Spinal cord (tissue), 10 donors: ENCODE data around the gene SPIN1. TPM values are rescaled to one million over a fixed set of nuclear protein-coding genes. Genes with fewer than 3 reads are reported as not detected.
"Not testable (repeated sequence)": the region's sequence is repeated elsewhere in the genome, so short reads cannot be mapped to it uniquely, and the experiment has no call there.

Experiments
- DNase-seq, 6 donors: peaks; one replicate each; pipeline versions ENCODE4 v3.0.0 to v3.0.0-alpha.2; 2013 to 2015; ENCODE audit warnings: low spot score in 6 of 6, low read depth in 4 of 6
- H3K27ac ChIP-seq: one replicate; pipeline ENCODE4 v1.5.1; 2013; ENCODE audit warnings: low read depth, low read length, control low read depth
- H3K27me3 ChIP-seq: one replicate; pipeline ENCODE4 v1.6.1; 2013; ENCODE audit warnings: low read length; ENCODE audit not compliant: control insufficient read depth, insufficient read depth
- H3K36me3 ChIP-seq: one replicate; pipeline ENCODE4 v1.6.1; 2013; ENCODE audit warnings: low read length; ENCODE audit not compliant: control insufficient read depth, insufficient read depth
- H3K4me1 ChIP-seq: one replicate; pipeline ENCODE4 v1.6.1; 2013; ENCODE audit warnings: low read length; ENCODE audit not compliant: control insufficient read depth, insufficient read depth
- H3K4me3 ChIP-seq: one replicate; pipeline ENCODE4 v1.5.1; 2013; ENCODE audit warnings: low read depth, low read length, control low read depth
- H3K9me3 ChIP-seq: one replicate; pipeline ENCODE4 v1.6.1; 2013; ENCODE audit warnings: low read length; ENCODE audit not compliant: control insufficient read depth, insufficient read depth
- WGBS: methylation state at CpG from one replicate; pipeline ENCODE4 v1.1.5; 2013; ENCODE audit warnings: missing lambda C conversion rate; ENCODE audit not compliant: insufficient coverage; 5-methylcytosine and 5-hydroxymethylcytosine counted together
- long read RNA-seq, 4 donors: transcript quantifications; one replicate each; lab custom pipeline, GENCODE V29; 2026
- polyA plus RNA-seq, 2 donors: library from polyadenylated mRNA; unstranded; fragments of 120-200 nt; gene quantifications; one replicate each; pipeline ENCODE4 v1.2.1, GENCODE V29; 2013; ENCODE audit not compliant: insufficient read length in 2 of 2
- total RNA-seq, 2 donors: library from RNA; depleted of rRNA in 1 of 2; stranded (reverse); fragments of 120-200 nt in 1 of 2; fragments of >200 nt in 1 of 2; gene quantifications; one replicate each; pipeline versions ENCODE4 v1.2.3 to v1.2.4, GENCODE V29; 2013 to 2014
- donor health status: healthy.

Gene SPIN1
- 100 to 1,000 TPM; 114 to 204 TPM for total RNA-seq
- polyA plus RNA-seq: 100 to 1,000 TPM; 149 to 175 TPM
- long read RNA-seq, donor 1, full-length matches to known transcripts: 48 of 53 reads
- long read RNA-seq, donor 1, partial matches to known transcripts: 5 of 53 reads
- long read RNA-seq, donor 1, other reads (novel, unspliced or antisense): 0 of 53 reads
- long read RNA-seq, donor 2, full-length matches to known transcripts: 15 of 24 reads
- long read RNA-seq, donor 2, partial matches to known transcripts: 9 of 24 reads
- long read RNA-seq, donor 2, other reads (novel, unspliced or antisense): 0 of 24 reads
- long read RNA-seq, donor 3, full-length matches to known transcripts: 26 of 32 reads
- long read RNA-seq, donor 3, partial matches to known transcripts: 6 of 32 reads
- long read RNA-seq, donor 3, other reads (novel, unspliced or antisense): 0 of 32 reads
- long read RNA-seq, donor 4, full-length matches to known transcripts: 21 of 63 reads
- long read RNA-seq, donor 4, partial matches to known transcripts: 42 of 63 reads
- long read RNA-seq, donor 4, other reads (novel, unspliced or antisense): 0 of 63 reads

- DNase-seq: peak; percentile 26 to 95 (median 74)
- H3K27me3 ChIP-seq: no peaks in the 10 kb centered on the region
- H3K27ac ChIP-seq: peak within 1 kb of the TSS; percentile 89
- H3K36me3 ChIP-seq: no peaks in the 10 kb centered on the region
- H3K4me3 ChIP-seq: peak within 1 kb of the TSS; percentile 85
- no peaks in the 10 kb centered on the region for H3K9me3 ChIP-seq
- peaks cover 9% of the 10 kb centered on the region for H3K4me1 ChIP-seq
- under 1% methylated on average over 97 of the region's 106 CpGs for WGBS
These were observed at the start of gene SPIN1 for GRCh38 chr9:88388203-88388885. TSS of gene SPIN1 (plus strand) at chr9:88388444. CDS start at chr9:88426540, 38,096 bp downstream.

GRCh38 chr9:88339317-88339716 lies 48.9 kb upstream of the SPIN1 start:
- Histone ChIP-seq H3K36me3 (no peaks in the 10 kb centered on the region), H3K27me3 (no peaks in the 10 kb centered on the region), H3K4me1 (no peaks in the 10 kb centered on the region), H3K9me3 (no peaks in the 10 kb centered on the region), H3K4me3 (no peak overlapping the region), H3K27ac (no peak overlapping the region)
- 0% methylated on average over 1 of the region's 4 CpGs for WGBS
- DNase-seq: peak in 1 of 6 donors; percentile 86

DNA sequence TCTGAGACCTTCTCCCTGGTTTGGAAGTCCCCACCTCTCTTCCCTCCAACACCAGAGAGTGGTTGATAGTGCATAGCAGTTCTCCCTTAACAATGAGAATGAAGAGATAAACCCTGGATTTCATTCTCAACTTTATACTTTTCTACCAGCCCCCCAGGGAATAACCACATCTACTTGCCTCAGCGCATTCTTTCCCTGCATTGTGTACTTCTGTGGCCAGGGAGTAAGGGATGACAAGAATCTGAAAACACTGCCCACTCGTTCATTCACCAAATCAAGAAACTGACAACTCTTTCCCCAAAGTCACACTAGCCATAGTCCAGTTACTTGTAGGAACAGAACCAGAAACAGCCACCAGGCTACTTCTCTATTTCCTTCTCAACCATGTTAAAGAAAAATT lies 46.0 kb upstream of the SPIN1 start:
- Histone ChIP-seq H3K36me3 (no peaks in the 10 kb centered on the region), H3K27ac (no peak overlapping the region), H3K4me1 (no peaks in the 10 kb centered on the region), H3K27me3 (no peaks in the 10 kb centered on the region), H3K9me3 (no peaks in the 10 kb centered on the region), H3K4me3 (no peak overlapping the region)
- DNase-seq: no peak
- no CpG with 5 or more reads among the region's 2 CpGs for WGBS

DNA sequence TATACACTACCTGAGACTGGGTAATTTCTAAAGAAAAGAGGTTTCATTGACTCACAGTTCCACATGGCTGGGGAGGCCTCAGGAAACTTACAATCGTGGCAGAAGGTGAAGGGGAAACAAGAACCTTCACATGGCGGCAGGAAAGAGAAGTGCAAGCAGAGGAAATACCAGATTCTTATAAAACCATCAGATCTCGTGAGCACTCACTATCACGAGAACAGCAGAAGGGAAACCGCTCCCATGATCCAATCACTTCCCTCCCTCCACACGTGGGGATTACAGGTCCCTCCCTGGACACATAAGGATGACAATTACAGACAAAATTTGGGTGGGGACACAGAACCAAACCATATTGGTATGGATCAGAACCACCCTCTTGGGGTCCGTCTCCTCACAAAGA lies 44.2 kb upstream of the SPIN1 start:
- Histone ChIP-seq H3K4me1 (no peaks in the 10 kb centered on the region), H3K36me3 (no peaks in the 10 kb centered on the region), H3K4me3 (no peak overlapping the region), H3K27ac (no peak overlapping the region), H3K27me3 (no peaks in the 10 kb centered on the region), H3K9me3 (no peaks in the 10 kb centered on the region)
- 100% methylated on average over 2 of the region's 7 CpGs for WGBS
- DNase-seq: no peak

DNA sequence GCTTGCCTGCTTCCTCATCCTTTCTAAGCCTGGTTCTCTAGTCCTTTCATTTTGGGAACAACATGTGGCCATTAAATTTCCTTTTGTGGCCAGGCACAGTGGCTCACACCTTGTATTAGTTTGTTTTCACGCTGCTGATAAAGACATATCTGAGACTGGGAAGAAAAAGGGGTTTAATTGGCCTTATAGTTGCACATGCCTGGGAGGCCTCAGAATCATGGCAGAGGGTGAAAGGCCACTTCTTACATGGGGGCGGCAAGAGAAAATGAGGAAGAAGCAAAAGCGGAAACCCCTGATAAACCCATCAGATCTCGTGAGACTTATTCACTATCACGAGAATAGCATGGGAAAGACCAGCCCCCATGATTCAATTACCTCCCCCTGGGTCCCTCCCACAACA lies 37.9 kb upstream of the SPIN1 start:
- not testable (repeated sequence) for H3K27me3 ChIP-seq, DNase-seq, H3K27ac ChIP-seq, H3K36me3 ChIP-seq, H3K9me3 ChIP-seq, H3K4me1 ChIP-seq, H3K4me3 ChIP-seq
- no CpG with 5 or more reads among the region's 5 CpGs for WGBS

- H3K9me3 ChIP-seq: no peaks in the 10 kb centered on the region
- no peak overlapping the region for H3K4me3 ChIP-seq
- no CpG with 5 or more reads among the region's 2 CpGs for WGBS
- DNase-seq: no peak
- H3K27me3 ChIP-seq: no peaks in the 10 kb centered on the region
- no peaks in the 10 kb centered on the region for H3K36me3 ChIP-seq
- H3K27ac ChIP-seq: no peak overlapping the region
- H3K4me1 ChIP-seq: no peaks in the 10 kb centered on the region
These were observed 33.1 kb upstream of the SPIN1 start for GRCh38 chr9:88355166-88355565.

GRCh38 chr9:88357250-88357649 lies 31.0 kb upstream of the SPIN1 start:
- H3K4me1 ChIP-seq, H3K27ac ChIP-seq, H3K36me3 ChIP-seq, H3K9me3 ChIP-seq, DNase-seq, H3K27me3 ChIP-seq, H3K4me3 ChIP-seq: not testable (repeated sequence)

DNA sequence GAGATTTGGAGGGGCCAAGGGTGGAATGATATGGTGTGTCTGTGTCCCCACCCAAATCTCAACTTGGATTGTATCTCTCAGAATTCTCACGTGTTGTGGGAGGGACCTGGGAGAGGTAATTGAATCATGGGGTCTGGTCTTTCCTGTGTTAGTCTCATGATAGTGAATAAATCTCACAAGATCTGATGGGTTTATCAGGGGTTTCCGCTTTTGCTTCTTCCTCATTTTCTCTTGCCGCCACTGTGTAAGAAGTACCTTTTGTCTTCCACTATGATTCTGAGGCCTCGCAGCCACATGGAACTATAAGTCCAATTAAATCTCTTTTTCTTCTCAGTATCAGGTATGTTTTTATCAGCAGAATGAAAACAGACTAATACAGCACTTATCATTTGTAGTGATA lies 29.5 kb upstream of the SPIN1 start:
- Histone ChIP-seq H3K27me3 (no peaks in the 10 kb centered on the region), H3K4me3 (no peak overlapping the region), H3K36me3 (no peaks in the 10 kb centered on the region), H3K4me1 (no peaks in the 10 kb centered on the region), H3K9me3 (no peaks in the 10 kb centered on the region), H3K27ac (no peak overlapping the region)
- no CpG with 5 or more reads among the region's 4 CpGs for WGBS
- DNase-seq: no peak

GRCh38 chr9:88359974-88360373 lies 28.3 kb upstream of the SPIN1 start:
- H3K4me3 ChIP-seq: no peak overlapping the region
- no peaks in the 10 kb centered on the region for H3K4me1 ChIP-seq
- DNase-seq: no peak
- H3K36me3 ChIP-seq: no peaks in the 10 kb centered on the region
- H3K27me3 ChIP-seq: no peaks in the 10 kb centered on the region
- no peaks in the 10 kb centered on the region for H3K9me3 ChIP-seq
- WGBS: no CpG with 5 or more reads among the region's 3 CpGs
- no peak overlapping the region for H3K27ac ChIP-seq
